HCT116 (cell line): ENCODE measurements around the gene NEUROD4. TPM values are rescaled to one million over a fixed set of nuclear protein-coding genes. Genes with fewer than 3 reads are reported as not detected.

Experiments used
- ATAC-seq: fragments of 200-7000 bp; cut with Tn5 transposase; 2 replicates; pipeline ENCODE4 v1.9.1; 2020; ENCODE audit warnings: mild to moderate bottlenecking, moderate library complexity
- BruUV-seq: library from RNA; stranded (reverse); fragments of 400-500 nt; replicated peaks from 2 replicates; lab custom pipeline; 2021; lab: Mats Ljungman, UMichigan
- CTCF ChIA-PET: fragments of 300-600 bp; sonication (Branson Sonifier 250); formaldehyde crosslinking; loops from one replicate; lab custom pipeline; 2021; ENCODE audit warnings: antibody characterized with exemption; lab: Charles Lee
- POLR2A ChIA-PET: fragments of 300-600, 350-600 bp; sonication (Branson Sonifier 250); formaldehyde crosslinking; loops from one replicate; lab custom pipeline; 2021; ENCODE audit warnings: antibody characterized with exemption; lab: Charles Lee
- RAD21 ChIA-PET, 2 experiments: fragments of 300-600 bp; sonication (Branson Sonifier 250); formaldehyde crosslinking; loops; one replicate each; lab custom pipeline; 2023; ENCODE audit warnings: low total read pairs in 2 of 2; ENCODE audit not compliant: uncharacterized antibody in 2 of 2, unreplicated experiment in 2 of 2, low non-redundant PET in 1 of 2; lab: Charles Lee
- DNase-seq: peaks from one replicate; pipeline ENCODE4 v3.0.0-alpha.2; 2010; ENCODE audit warnings: low read depth, low spot score
- H2AFZ ChIP-seq: fragments of 200-600 bp; shearing (Covaris generic), sonication (generic); 2 replicates; pipeline ENCODE4 v1.6.1; 2017; ENCODE audit warnings: low read depth, mixed run types, mixed read lengths, antibody characterized with exemption, low read length; ENCODE audit not compliant: poor library complexity, severe bottlenecking
- H3K27ac ChIP-seq: 2 replicates; pipeline ENCODE4 v1.5.1; 2012; ENCODE audit warnings: low read depth, low read length
- H3K27me3 ChIP-seq: fragments of 200-600 bp; sonication (generic); 2 replicates; pipeline ENCODE4 v1.6.1; 2016; ENCODE audit warnings: mixed run types, low read length, mixed read lengths; ENCODE audit not compliant: insufficient read depth
- H3K36me3 ChIP-seq, 2 experiments: fragments of 200-500 bp in 1 of 2; fragments of 200-600 bp in 1 of 2; sonication (Bioruptor generic) in 1 of 2; sonication (generic) in 1 of 2; 2 replicates each; pipeline versions ENCODE4 v1.5.1 to v1.6.1; 2014 to 2016; ENCODE audit warnings: low read length in 2 of 2, inconsistent platforms in 1 of 2, mixed read lengths in 1 of 2, mixed run types in 1 of 2; ENCODE audit not compliant: insufficient read depth in 2 of 2, control insufficient read depth in 1 of 2
- H3K4me1 ChIP-seq, 2 experiments: fragments of 200-600 bp in 1 of 2; sonication (generic) in 1 of 2; 2 replicates each; pipeline versions ENCODE4 v1.5.1 to v1.6.1; 2012 to 2017; ENCODE audit warnings: low read length in 2 of 2, inconsistent platforms in 1 of 2, mild to moderate bottlenecking in 1 of 2, mixed read lengths in 1 of 2, mixed run types in 1 of 2, moderate library complexity in 1 of 2; ENCODE audit not compliant: insufficient read depth in 2 of 2, control insufficient read depth in 1 of 2
- H3K4me2 ChIP-seq: fragments of 200-600 bp; sonication (generic); 2 replicates; pipeline ENCODE4 v1.6.1; 2017; ENCODE audit warnings: mixed run types, low read length, mixed read lengths
- H3K4me3 ChIP-seq, 2 experiments: fragments of 200-600 bp in 1 of 2; sonication (generic) in 1 of 2; replicated peaks in 1 of 2; 2 replicates each; pipeline ENCODE4 v1.5.1; 2011 to 2016; ENCODE audit warnings: low read length in 2 of 2, control low read depth in 1 of 2, low read depth in 1 of 2, mild to moderate bottlenecking in 1 of 2, mixed read lengths in 1 of 2, mixed run types in 1 of 2
- H3K79me2 ChIP-seq: fragments of 200-600 bp; sonication (generic); 2 replicates; pipeline ENCODE4 v1.6.1; 2017; ENCODE audit warnings: mild to moderate bottlenecking, mixed run types, low read length, moderate library complexity, mixed read lengths; ENCODE audit not compliant: insufficient read depth
- H3K9ac ChIP-seq: fragments of 200-600 bp; sonication (generic); 2 replicates; pipeline ENCODE4 v1.6.1; 2016; ENCODE audit warnings: low read length, mixed read lengths
- H3K9me2 ChIP-seq: fragments of 200-600 bp; sonication (generic), shearing (Covaris generic); 2 replicates; pipeline ENCODE4 v1.6.1; 2017; ENCODE audit warnings: mixed run types, mild to moderate bottlenecking, moderate library complexity; ENCODE audit not compliant: insufficient read depth
- H3K9me3 ChIP-seq, 2 experiments: fragments of 200-500 bp in 1 of 2; fragments of 200-600 bp in 1 of 2; sonication (Bioruptor generic) in 1 of 2; sonication (generic) in 1 of 2; 2 replicates each; pipeline ENCODE4 v1.6.1; 2014 to 2017; ENCODE audit warnings: low read length in 2 of 2, mixed read lengths in 2 of 2, inconsistent platforms in 1 of 2, low read depth in 1 of 2, mild to moderate bottlenecking in 1 of 2, mixed run types in 1 of 2, moderate library complexity in 1 of 2; ENCODE audit not compliant: control insufficient read depth in 1 of 2, insufficient read depth in 1 of 2
- H4K20me1 ChIP-seq: fragments of 200-600 bp; sonication (generic), shearing (Covaris generic); 2 replicates; pipeline ENCODE4 v1.6.1; 2017; ENCODE audit warnings: mixed run types, mild to moderate bottlenecking, moderate library complexity; ENCODE audit not compliant: insufficient read depth
- CBX3 ChIP-seq: IDR thresholded peaks from 2 replicates; pipeline ENCODE4 v1.6.1; 2012; ENCODE audit warnings: low read depth
- CEBPB ChIP-seq: IDR thresholded peaks from 2 replicates; pipeline ENCODE4 v1.6.1; 2012; ENCODE audit warnings: low read depth
- EZH2 ChIP-seq: fragments of 200-600 bp; sonication (generic); IDR thresholded peaks from 2 replicates; pipeline ENCODE4 v1.6.1; 2017; ENCODE audit warnings: antibody characterized with exemption, mixed run types
- EZH2phosphoT487 ChIP-seq: fragments of 200-600 bp; IDR thresholded peaks from 2 replicates; pipeline ENCODE4 v1.6.1; 2018; ENCODE audit warnings: antibody characterized with exemption, borderline replicate concordance
- JUND ChIP-seq: IDR thresholded peaks from 2 replicates; pipeline ENCODE4 v1.6.1; 2012
- POLR2A ChIP-seq: IDR thresholded peaks from 2 replicates; pipeline ENCODE4 v1.7.0; 2011; ENCODE audit warnings: borderline replicate concordance; ENCODE audit not compliant: insufficient read depth, insufficient read length; ENCODE audit errors: extremely low read depth
- POLR2AphosphoS5 ChIP-seq: IDR thresholded peaks from 2 replicates; pipeline ENCODE4 v1.6.1; 2011; ENCODE audit warnings: mild to moderate bottlenecking, low read depth, low read length, moderate library complexity
- RAD21 ChIP-seq: IDR thresholded peaks from 2 replicates; pipeline ENCODE4 v1.6.1; 2012; ENCODE audit warnings: low read depth, mild to moderate bottlenecking
- SIN3A ChIP-seq: IDR thresholded peaks from 2 replicates; pipeline ENCODE4 v1.6.1; 2012; ENCODE audit warnings: low read depth
- SP1 ChIP-seq: IDR thresholded peaks from 2 replicates; pipeline ENCODE4 v1.6.1; 2012; ENCODE audit warnings: low read depth
- SRF ChIP-seq: IDR thresholded peaks from 2 replicates; pipeline ENCODE4 v1.6.1; 2012; ENCODE audit warnings: low read depth
- YY1 ChIP-seq: IDR thresholded peaks from 2 replicates; pipeline ENCODE4 v1.6.1; 2011; ENCODE audit warnings: low read length, low read depth, moderate library complexity, mild to moderate bottlenecking; ENCODE audit not compliant: insufficient replicate concordance; ENCODE audit errors: extremely low read depth
- ZFX ChIP-seq: fragments of 450-650 bp; IDR thresholded peaks from 2 replicates; pipeline ENCODE4 v1.6.1; 2017
- ZNF274 ChIP-seq: fragments of 200-500 bp; sonication (Bioruptor generic); IDR thresholded peaks from 2 replicates; pipeline ENCODE4 v1.6.1; 2014; ENCODE audit warnings: mild to moderate bottlenecking, low read depth, low read length, inconsistent platforms
- intact Hi-C: fragments of 100-400 bp; cut with micrococcal nuclease; formaldehyde crosslinking; loops from 2 replicates; pipeline ENCODE4 v1.10.0; 2022
- total RNA-seq: library from RNA; stranded (reverse); gene quantifications from one replicate; pipeline ENCODE4 v1.2.1, GENCODE V29; 2021; ENCODE audit not compliant: unreplicated experiment
- TF ChIP-seq, protein P1 (sequence below): IDR thresholded peaks from 2 replicates; pipeline ENCODE4 v1.6.1; 2012; ENCODE audit warnings: low read depth
- TF ChIP-seq, protein P2 (sequence below), 3 experiments: fragments of 200-600 bp in 1 of 3; sonication (generic) in 1 of 3; IDR thresholded peaks in 2 of 3; conservative IDR thresholded peaks in 1 of 3; 2 replicates each; pipeline ENCODE4 v1.5.1; 2012 to 2017; ENCODE audit warnings: low read depth in 2 of 3, low read length in 2 of 3, antibody characterized with exemption in 1 of 3, borderline replicate concordance in 1 of 3, control low read depth in 1 of 3, mild to moderate bottlenecking in 1 of 3, mixed read lengths in 1 of 3, mixed run types in 1 of 3, moderate library complexity in 1 of 3; ENCODE audit not compliant: insufficient read depth in 1 of 3
- TF ChIP-seq, protein P3 (sequence below): IDR thresholded peaks from 2 replicates; pipeline ENCODE4 v1.6.1; 2012

NEUROD4 gene
- total RNA-seq, 1 experiment from 2014 or later, result not detected

DNA sequence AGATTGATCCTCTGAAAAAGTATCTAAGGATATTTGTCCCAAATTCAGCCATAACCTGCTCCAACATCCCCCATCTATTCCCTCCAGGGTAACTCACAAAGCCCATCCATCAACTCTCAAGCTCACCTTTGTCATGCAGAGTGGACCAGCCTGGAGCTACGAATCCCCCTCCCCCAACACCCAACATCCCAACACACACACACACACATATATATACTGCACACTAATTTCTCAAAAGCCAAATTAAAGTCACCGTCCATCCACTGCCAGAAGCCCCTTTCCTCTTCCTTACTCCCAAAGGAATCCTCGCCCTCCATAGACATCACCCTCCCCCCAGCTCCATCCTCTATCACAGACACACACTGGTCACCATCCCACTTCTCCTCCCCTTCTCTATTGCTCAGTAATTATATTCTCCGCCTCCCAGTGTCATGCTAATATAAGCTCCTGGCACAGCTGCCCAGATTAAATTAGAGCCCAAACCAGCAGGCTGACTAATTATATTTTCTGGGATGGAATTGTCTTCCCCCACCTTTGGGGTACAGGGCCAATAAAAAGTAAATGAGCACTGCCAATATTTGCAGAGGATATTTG is 21.7 kb upstream of the NEUROD4 start:
- BruUV-seq, result no TSS peak
- intact Hi-C loops, result no loop called here
- Histone ChIP-seq H2AFZ (no peak overlapping the region), H3K79me2 (no peaks in the 10 kb centered on the region), H3K4me3 (no peak overlapping the region), H3K9me2 (no peaks in the 10 kb centered on the region), H3K4me2 (no peak overlapping the region), H3K27me3 (peaks cover 79% of the 10 kb centered on the region), H3K27ac (no peak overlapping the region), H3K4me1 (peaks cover 0 to under 1% of the 10 kb centered on the region in 2 experiments; a peak in 1 of 4 replicates), H3K9ac (no peak overlapping the region), H3K36me3 (no peaks in the 10 kb centered on the region), H4K20me1 (no peaks in the 10 kb centered on the region), H3K9me3 (no peaks in the 10 kb centered on the region)
- ATAC-seq (no peak), DNase-seq (no peak)
- ChIA-PET CTCF (interaction anchor here (6.7 kb wide), 1 partner anchor 73 kb away, joined by 325 read pairs; no protein-coding TSS in a partner anchor), POLR2A (no interaction called here), RAD21 (interaction anchor here in 1 of 2 experiments (1.1 kb wide), 1 partner anchor 74 kb away, joined by 3 read pairs; no protein-coding TSS in a partner anchor)
- no peak for TF ChIP-seq YY1
- TF ChIP-seq ZNF274, result no peak
- TF ChIP-seq, protein P1, sequence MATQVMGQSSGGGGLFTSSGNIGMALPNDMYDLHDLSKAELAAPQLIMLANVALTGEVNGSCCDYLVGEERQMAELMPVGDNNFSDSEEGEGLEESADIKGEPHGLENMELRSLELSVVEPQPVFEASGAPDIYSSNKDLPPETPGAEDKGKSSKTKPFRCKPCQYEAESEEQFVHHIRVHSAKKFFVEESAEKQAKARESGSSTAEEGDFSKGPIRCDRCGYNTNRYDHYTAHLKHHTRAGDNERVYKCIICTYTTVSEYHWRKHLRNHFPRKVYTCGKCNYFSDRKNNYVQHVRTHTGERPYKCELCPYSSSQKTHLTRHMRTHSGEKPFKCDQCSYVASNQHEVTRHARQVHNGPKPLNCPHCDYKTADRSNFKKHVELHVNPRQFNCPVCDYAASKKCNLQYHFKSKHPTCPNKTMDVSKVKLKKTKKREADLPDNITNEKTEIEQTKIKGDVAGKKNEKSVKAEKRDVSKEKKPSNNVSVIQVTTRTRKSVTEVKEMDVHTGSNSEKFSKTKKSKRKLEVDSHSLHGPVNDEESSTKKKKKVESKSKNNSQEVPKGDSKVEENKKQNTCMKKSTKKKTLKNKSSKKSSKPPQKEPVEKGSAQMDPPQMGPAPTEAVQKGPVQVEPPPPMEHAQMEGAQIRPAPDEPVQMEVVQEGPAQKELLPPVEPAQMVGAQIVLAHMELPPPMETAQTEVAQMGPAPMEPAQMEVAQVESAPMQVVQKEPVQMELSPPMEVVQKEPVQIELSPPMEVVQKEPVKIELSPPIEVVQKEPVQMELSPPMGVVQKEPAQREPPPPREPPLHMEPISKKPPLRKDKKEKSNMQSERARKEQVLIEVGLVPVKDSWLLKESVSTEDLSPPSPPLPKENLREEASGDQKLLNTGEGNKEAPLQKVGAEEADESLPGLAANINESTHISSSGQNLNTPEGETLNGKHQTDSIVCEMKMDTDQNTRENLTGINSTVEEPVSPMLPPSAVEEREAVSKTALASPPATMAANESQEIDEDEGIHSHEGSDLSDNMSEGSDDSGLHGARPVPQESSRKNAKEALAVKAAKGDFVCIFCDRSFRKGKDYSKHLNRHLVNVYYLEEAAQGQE, result no peak
- TF ChIP-seq, protein P2, sequence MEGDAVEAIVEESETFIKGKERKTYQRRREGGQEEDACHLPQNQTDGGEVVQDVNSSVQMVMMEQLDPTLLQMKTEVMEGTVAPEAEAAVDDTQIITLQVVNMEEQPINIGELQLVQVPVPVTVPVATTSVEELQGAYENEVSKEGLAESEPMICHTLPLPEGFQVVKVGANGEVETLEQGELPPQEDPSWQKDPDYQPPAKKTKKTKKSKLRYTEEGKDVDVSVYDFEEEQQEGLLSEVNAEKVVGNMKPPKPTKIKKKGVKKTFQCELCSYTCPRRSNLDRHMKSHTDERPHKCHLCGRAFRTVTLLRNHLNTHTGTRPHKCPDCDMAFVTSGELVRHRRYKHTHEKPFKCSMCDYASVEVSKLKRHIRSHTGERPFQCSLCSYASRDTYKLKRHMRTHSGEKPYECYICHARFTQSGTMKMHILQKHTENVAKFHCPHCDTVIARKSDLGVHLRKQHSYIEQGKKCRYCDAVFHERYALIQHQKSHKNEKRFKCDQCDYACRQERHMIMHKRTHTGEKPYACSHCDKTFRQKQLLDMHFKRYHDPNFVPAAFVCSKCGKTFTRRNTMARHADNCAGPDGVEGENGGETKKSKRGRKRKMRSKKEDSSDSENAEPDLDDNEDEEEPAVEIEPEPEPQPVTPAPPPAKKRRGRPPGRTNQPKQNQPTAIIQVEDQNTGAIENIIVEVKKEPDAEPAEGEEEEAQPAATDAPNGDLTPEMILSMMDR (IDR thresholded peaks at IDR 0.05 in 2 of 3, conservative IDR thresholded peaks at IDR 0.05 in 1 of 3; ENCODE audit: borderline replicate concordance in 1 of 3, insufficient read depth in 1 of 3, low read depth in 2 of 3, low read length in 2 of 3), result no peak
- TF ChIP-seq, protein P3, sequence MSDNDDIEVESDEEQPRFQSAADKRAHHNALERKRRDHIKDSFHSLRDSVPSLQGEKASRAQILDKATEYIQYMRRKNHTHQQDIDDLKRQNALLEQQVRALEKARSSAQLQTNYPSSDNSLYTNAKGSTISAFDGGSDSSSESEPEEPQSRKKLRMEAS, result no peak
- TF ChIP-seq SP1, result no peak
- no peak for TF ChIP-seq CEBPB
- TF ChIP-seq JUND, result no peak
- no peak for TF ChIP-seq SRF
- no peak for TF ChIP-seq EZH2phosphoT487
- no peak for TF ChIP-seq ZFX
- TF ChIP-seq POLR2A, result no peak
- no peak for TF ChIP-seq SIN3A
- no peak for TF ChIP-seq POLR2AphosphoS5
- no peak for TF ChIP-seq CBX3
- no peak for TF ChIP-seq EZH2
- TF ChIP-seq RAD21, result no peak
